ENCODE measurements around the gene NEURL2.

The NEURL2 gene

GRCh38 chr20:45842169-45842812 lies 48.7 kb downstream of the NEURL2 start:
- no peak for DNase-seq (ENCODE audit: low spot score)

GRCh38 chr20:45841407-45842129 lies 49.4 kb downstream of the NEURL2 start:
- DNase-seq (ENCODE audit: low spot score) = no peak

DNA sequence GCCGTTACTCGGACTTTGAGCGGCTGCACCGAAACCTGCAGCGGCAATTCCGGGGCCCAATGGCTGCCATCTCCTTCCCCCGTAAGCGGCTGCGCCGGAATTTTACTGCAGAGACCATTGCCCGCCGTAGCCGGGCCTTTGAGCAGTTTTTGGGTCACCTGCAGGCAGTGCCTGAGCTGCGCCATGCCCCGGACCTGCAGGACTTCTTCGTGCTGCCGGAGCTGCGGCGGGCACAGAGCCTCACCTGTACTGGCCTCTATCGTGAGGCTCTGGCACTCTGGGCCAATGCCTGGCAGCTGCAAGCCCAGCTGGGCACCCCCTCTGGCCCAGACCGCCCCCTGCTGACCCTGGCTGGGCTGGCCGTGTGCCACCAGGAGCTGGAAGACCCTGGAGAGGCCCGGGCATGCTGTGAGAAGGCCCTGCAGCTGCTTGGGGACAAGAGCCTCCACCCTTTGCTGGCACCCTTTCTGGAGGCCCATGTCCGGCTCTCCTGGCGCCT lies 50.3 kb downstream of the NEURL2 start:
- no peak for DNase-seq (ENCODE audit: low spot score)

Data from CD4-positive, alpha-beta T cell treated with Interleukin-2 at 100 ng/mL for 4 hours (primary cell).